Lower lobe of right lung (tissue), 2 donors: ENCODE measurements around the gene C19orf67. TPM values are rescaled to one million over a fixed set of nuclear protein-coding genes. Genes with fewer than 3 reads are reported as not detected.

Experiments
- ATAC-seq, 2 donors: fragments of 200-7000 bp; cut with Tn5 transposase; one replicate each; pipeline ENCODE4 v1.9.1; 2020 to 2022; ENCODE audit warnings: mild to moderate bottlenecking in 2 of 2, moderate library complexity in 2 of 2
- DNase-seq: peaks from one replicate; pipeline ENCODE4 v3.0.0-alpha.2; 2020
- H3K27ac ChIP-seq: fragments of 200-600 bp; one replicate; pipeline ENCODE4 v1.8.0; 2022
- H3K27me3 ChIP-seq: fragments of 200-600 bp; one replicate; pipeline ENCODE4 v1.8.0; 2022; ENCODE audit warnings: low read depth
- H3K36me3 ChIP-seq: fragments of 200-600 bp; one replicate; pipeline ENCODE4 v1.8.0; 2022; ENCODE audit warnings: mild to moderate bottlenecking
- H3K4me1 ChIP-seq: fragments of 200-600 bp; one replicate; pipeline ENCODE4 v1.8.0; 2022
- H3K4me3 ChIP-seq: fragments of 200-600 bp; one replicate; pipeline ENCODE4 v1.8.0; 2022; ENCODE audit warnings: mild to moderate bottlenecking
- H3K9me3 ChIP-seq: fragments of 200-600 bp; one replicate; pipeline ENCODE4 v1.8.0; 2022
- CTCF ChIP-seq: fragments of 200-600 bp; IDR thresholded peaks from one replicate; pipeline ENCODE4 v1.8.0; 2022; ENCODE audit warnings: antibody characterized with exemption, mild to moderate bottlenecking
- intact Hi-C: fragments of 100-400 bp; cut with DNase I; formaldehyde crosslinking; loops from one replicate; pipeline ENCODE4 v1.11.0; 2022
- total RNA-seq: library from RNA; stranded (reverse); fragmentation: NEBNext Ultra II Directional; extraction: Animal tissue kit (Norgen Biotek cat#: 25700); gene quantifications from one replicate; pipeline ENCODE4 v1.2.1, GENCODE V29; 2021
- donor health status: DM: no; HTN: yes; CAD: no; lungs with severe emphysema.

C19orf67 gene
- total RNA-seq, 1 donor from 2014 or later, result not detected

- peaks cover 27% of the 10 kb centered on the region for H3K27me3 ChIP-seq
- intact Hi-C loops, result no loop called here
- TF ChIP-seq CTCF, result no peak
- no peak overlapping the region for H3K4me3 ChIP-seq
- peaks cover 4% of the 10 kb centered on the region for H3K4me1 ChIP-seq
- no peak overlapping the region for H3K27ac ChIP-seq
- ATAC-seq, result peak in 1 of 2 donors; percentile 1
- no peaks in the 10 kb centered on the region for H3K9me3 ChIP-seq
- no peaks in the 10 kb centered on the region for H3K36me3 ChIP-seq
- DNase-seq, result no peak
Measured at GRCh38 chr19:14062558-14062855, 23.1 kb downstream of the C19orf67 start.

DNA sequence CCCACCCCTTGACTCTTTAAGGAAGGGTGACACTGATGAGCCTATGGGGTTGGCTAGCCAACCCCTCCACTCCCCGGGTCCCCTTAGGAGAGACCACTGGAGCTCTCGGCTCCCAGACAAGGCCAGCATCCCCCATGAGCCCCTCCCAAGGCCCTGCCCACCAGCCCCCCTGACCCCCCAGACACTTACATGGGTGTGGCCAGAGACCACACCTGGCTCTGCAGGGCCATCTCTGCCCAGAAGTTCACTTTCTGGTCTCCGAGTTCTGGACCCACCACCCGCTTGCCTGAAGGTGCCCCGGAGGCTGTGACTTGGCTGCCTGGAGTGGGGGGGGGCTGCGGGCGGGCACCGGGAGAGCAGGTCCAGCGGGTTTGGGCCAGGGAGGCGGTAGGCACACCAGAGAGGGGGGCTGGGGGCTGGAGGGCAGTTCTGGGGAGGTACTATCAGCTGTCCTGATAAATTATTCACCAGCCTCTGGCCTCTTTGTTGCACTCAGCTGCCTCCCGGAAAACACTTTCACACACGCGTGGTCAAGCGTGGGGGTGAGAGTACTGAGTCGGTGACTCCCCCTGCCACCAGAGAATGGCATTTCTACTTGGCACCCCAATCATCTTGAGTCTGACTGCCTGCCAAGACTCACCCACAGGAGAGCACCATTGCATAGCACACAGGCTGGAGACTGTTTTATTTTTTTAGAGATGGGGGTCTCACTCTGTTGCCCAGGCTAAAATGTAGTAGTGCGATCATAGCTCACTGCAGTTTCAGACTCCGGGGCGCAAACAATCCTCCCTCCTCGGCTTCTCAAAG, 23.6 kb downstream of the C19orf67 start, which contains the start of gene PALM3:
Gene PALM3 (minus strand): TSS at position 326 of the 807 bp plus-strand sequence. CDS start 96 bp downstream, at position 230.
- ATAC-seq (peak; percentile 91 to 95), DNase-seq (peak; percentile 81)
- no peak for TF ChIP-seq CTCF
- Histone ChIP-seq H3K27me3 (peaks cover 27% of the 10 kb centered on the region), H3K9me3 (no peaks in the 10 kb centered on the region), H3K27ac (peak within 1 kb of the TSS; percentile 36), H3K36me3 (no peaks in the 10 kb centered on the region), H3K4me1 (peaks cover 7% of the 10 kb centered on the region), H3K4me3 (peak within 1 kb of the TSS; percentile 37)
- intact Hi-C loops, result no loop called here

DNA sequence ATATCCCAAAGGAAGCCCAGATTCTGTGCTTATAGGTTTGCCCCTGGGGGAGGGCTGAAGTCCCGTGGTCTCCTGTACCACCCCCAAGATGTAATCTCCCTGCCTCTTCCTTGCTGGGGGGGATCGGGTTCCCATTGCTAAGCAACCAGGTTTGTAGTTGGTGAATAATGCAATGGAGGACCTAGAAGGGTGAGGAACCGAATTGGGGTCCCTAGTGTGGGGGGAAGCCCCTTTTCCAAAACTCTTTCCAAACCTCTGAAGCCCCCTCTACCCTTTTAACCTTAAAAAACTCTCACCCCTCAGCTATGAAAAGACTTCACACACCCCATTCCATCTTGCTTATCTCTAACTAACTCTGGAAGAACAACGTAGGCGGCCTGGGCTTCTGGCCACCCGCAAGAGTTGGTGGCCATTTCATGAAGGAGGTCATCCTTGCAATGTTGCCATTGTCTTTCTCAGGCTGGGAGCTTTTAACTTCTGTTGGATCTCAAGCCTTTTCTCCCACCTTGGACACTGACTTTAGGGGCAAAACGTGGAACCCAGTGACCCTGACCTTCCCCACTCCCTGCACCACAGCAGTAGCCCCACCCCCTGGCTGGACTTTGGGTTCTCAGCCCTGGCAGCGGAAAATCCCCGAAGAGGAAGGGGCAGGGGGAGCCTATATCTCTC, 24.4 kb downstream of the C19orf67 start:
- Histone ChIP-seq H3K4me1 (peaks cover 7% of the 10 kb centered on the region), H3K27ac (peak overlapping the region; percentile 36), H3K27me3 (peaks cover 27% of the 10 kb centered on the region), H3K9me3 (no peaks in the 10 kb centered on the region), H3K4me3 (peak overlapping the region; percentile 37), H3K36me3 (no peaks in the 10 kb centered on the region)
- DNase-seq (no peak), ATAC-seq (peak; percentile 38 to 61)
- TF ChIP-seq CTCF, result no peak
- intact Hi-C loops, result no loop called here

- no peak for TF ChIP-seq CTCF
- H3K27ac ChIP-seq, result no peak overlapping the region
Measured at GRCh38 chr19:14059652-14060155, 25.9 kb downstream of the C19orf67 start.

GRCh38 chr19:14059093-14059480, 26.5 kb downstream of the C19orf67 start:
- no peak overlapping the region for H3K4me3 ChIP-seq
- no peaks in the 10 kb centered on the region for H3K36me3 ChIP-seq
- intact Hi-C loops, result no loop called here
- no peak for ATAC-seq
- H3K9me3 ChIP-seq, result no peaks in the 10 kb centered on the region
- H3K4me1 ChIP-seq, result peaks cover 7% of the 10 kb centered on the region
- H3K27me3 ChIP-seq, result peaks cover 27% of the 10 kb centered on the region
- peak; percentile 58 for TF ChIP-seq CTCF
- DNase-seq, result no peak
- H3K27ac ChIP-seq, result no peak overlapping the region

More at GRCh38 chr19:14059652-14060155, 25.9 kb downstream of the C19orf67 start:
- Histone ChIP-seq H3K27me3 (peaks cover 27% of the 10 kb centered on the region), H3K4me1 (peaks cover 7% of the 10 kb centered on the region), H3K9me3 (no peaks in the 10 kb centered on the region), H3K4me3 (no peak overlapping the region), H3K36me3 (no peaks in the 10 kb centered on the region)
- ATAC-seq, result no peak
- DNase-seq, result no peak
- intact Hi-C loops, result no loop called here
